K562 (cell line): ENCODE data around the gene LSM4. TPM values are rescaled to one million over a fixed set of nuclear protein-coding genes. Genes with fewer than 3 reads are reported as not detected.

ENCODE experiments used
- ATAC-seq: fragments of 200-7000 bp; cut with Tn5 transposase; 3 replicates; pipeline ENCODE4 v1.9.1; 2020; ENCODE audit warnings: moderate library complexity
- BruUV-seq: library from RNA; stranded (reverse); fragments of 400-500 nt; replicated peaks from 2 replicates; lab custom pipeline; 2021; lab: Mats Ljungman, UMichigan
- CTCF ChIA-PET: fragments of 300-600 bp; formaldehyde crosslinking; extraction: SDS; loops from one replicate; lab custom pipeline; 2021; ENCODE audit warnings: low intra/inter-chr PET ratio; lab: Yijun Ruan, JAX
- POLR2A ChIA-PET: fragments of 300-600, 350-650 bp; sonication (Branson Sonifier 250); formaldehyde crosslinking; extraction: SDS; loops from one replicate; lab custom pipeline; 2021; ENCODE audit warnings: antibody characterized with exemption, inconsistent platforms; lab: Yijun Ruan, JAX
- DNase-seq, 4 experiments: peaks; one replicate each; pipeline versions ENCODE4 v3.0.0 to v3.0.0-alpha.2; 2011 to 2018; ENCODE audit warnings: low spot score in 3 of 4, mixed read lengths in 3 of 4; ENCODE audit errors: extremely low read depth in 1 of 4
- FAIRE-seq: peaks from 2 replicates; lab custom pipeline; 2011; peaks lifted over from hg19 to GRCh38; lab: Jason Lieb, UNC
- H2AFZ ChIP-seq: 2 replicates; pipeline ENCODE4 v1.6.0; 2011; ENCODE audit warnings: low read depth, low read length, control low read depth, inconsistent platforms
- H3K27ac ChIP-seq: fragments of 200-600 bp; 3 replicates; pipeline ENCODE4 v1.8.0; 2011; ENCODE audit warnings: low read depth, mild to moderate bottlenecking, control low read depth, inconsistent platforms, low read length, moderate library complexity, mixed read lengths; ENCODE audit errors: extremely low read depth
- H3K27me3 ChIP-seq, 2 experiments: fragments of 300-600 bp in 1 of 2; 2 replicates in 1 of 2; 3 replicates in 1 of 2; pipeline versions ENCODE4 v1.6.0 to v1.8.0; 2011; ENCODE audit warnings: inconsistent platforms in 2 of 2, low read length in 2 of 2, mild to moderate bottlenecking in 1 of 2, mixed read lengths in 1 of 2, moderate library complexity in 1 of 2; ENCODE audit not compliant: control insufficient read depth in 2 of 2, insufficient read depth in 2 of 2
- H3K36me3 ChIP-seq: fragments of 300-600 bp; 3 replicates; pipeline ENCODE4 v1.8.0; 2011; ENCODE audit warnings: mild to moderate bottlenecking, low read length, inconsistent platforms; ENCODE audit not compliant: control insufficient read depth, insufficient read depth
- H3K4me1 ChIP-seq, 2 experiments: fragments of 200-600 bp in 1 of 2; replicated peaks in 1 of 2; 2 replicates in 1 of 2; 3 replicates in 1 of 2; pipeline versions ENCODE4 v1.5.1 to v1.8.0; 2011; ENCODE audit warnings: inconsistent platforms in 2 of 2, low read length in 2 of 2, mild to moderate bottlenecking in 1 of 2, mixed read lengths in 1 of 2, moderate library complexity in 1 of 2; ENCODE audit not compliant: control insufficient read depth in 2 of 2, insufficient read depth in 2 of 2
- H3K4me2 ChIP-seq: 2 replicates; pipeline ENCODE4 v1.6.1; 2011; ENCODE audit warnings: low read length, control low read depth, inconsistent platforms, mixed read lengths; ENCODE audit not compliant: insufficient read depth
- H3K4me3 ChIP-seq: fragments of 200-600 bp; sonication (generic), shearing (Covaris generic); 2 replicates; pipeline ENCODE4 v1.5.1; 2016; ENCODE audit warnings: control low read depth, inconsistent platforms
- H3K79me2 ChIP-seq: fragments of 200-600 bp; 3 replicates; pipeline ENCODE4 v1.8.0; 2011; ENCODE audit warnings: low read length, inconsistent platforms; ENCODE audit not compliant: control insufficient read depth, insufficient read depth
- H3K9ac ChIP-seq, 2 experiments: 2 replicates each; pipeline versions ENCODE4 v1.6.0 to v1.6.1; 2011; ENCODE audit warnings: low read depth in 2 of 2, low read length in 2 of 2, control low read depth in 1 of 2, inconsistent platforms in 1 of 2, mild to moderate bottlenecking in 1 of 2, mixed read lengths in 1 of 2; ENCODE audit not compliant: insufficient read depth in 1 of 2
- H3K9me1 ChIP-seq: one replicate; pipeline ENCODE4 v1.6.0; 2011; ENCODE audit warnings: inconsistent platforms, mild to moderate bottlenecking, low read length, moderate library complexity; ENCODE audit not compliant: control insufficient read depth, insufficient read depth
- H3K9me3 ChIP-seq: replicated peaks from 2 replicates; pipeline ENCODE4 v1.5.1; 2011; ENCODE audit warnings: low read depth, low read length, inconsistent platforms; ENCODE audit not compliant: control insufficient read depth, insufficient read depth
- H4K20me1 ChIP-seq: replicated peaks from 2 replicates; pipeline ENCODE4 v1.6.1; 2011; ENCODE audit warnings: low read length, inconsistent platforms, mixed read lengths; ENCODE audit not compliant: control insufficient read depth, insufficient read depth
- EP400 ChIP-seq: fragments of 450-650 bp; IDR thresholded peaks from 2 replicates; pipeline ENCODE4 v1.6.1; 2017; ENCODE audit warnings: antibody characterized with exemption, mild to moderate bottlenecking, moderate library complexity
- POLR2AphosphoS5 ChIP-seq: IDR thresholded peaks from 2 replicates; pipeline ENCODE4 v1.6.1; 2011; ENCODE audit warnings: mild to moderate bottlenecking, low read depth, low read length, moderate library complexity; ENCODE audit not compliant: control insufficient read depth, insufficient read depth
- RBFOX2 ChIP-seq: fragments of 200-400 bp; formaldehyde crosslinking; IDR thresholded peaks from 2 replicates; pipeline ENCODE4 v1.6.1; 2017; ENCODE audit warnings: low read depth, mild to moderate bottlenecking, low read length, moderate library complexity
- RBM25 ChIP-seq: fragments of 200-400 bp; formaldehyde crosslinking; IDR thresholded peaks from 2 replicates; pipeline ENCODE4 v1.6.1; 2018; ENCODE audit warnings: low read length, low read depth, moderate library complexity; ENCODE audit not compliant: severe bottlenecking
- ZNF121 ChIP-seq: sonication (generic); formaldehyde crosslinking; conservative IDR thresholded peaks from 2 replicates; pipeline ENCODE4 v1.8.0; 2022; ENCODE audit warnings: missing genetic modification reagents
- ZNF507 ChIP-seq: conservative IDR thresholded peaks from 2 replicates; pipeline ENCODE4 v1.6.1; 2017; ENCODE audit warnings: missing genetic modification characterization, missing compliant biosample characterization
- WGBS: fragments of 100-300 bp; shearing (Covaris generic); methylation state at CpG from one replicate; pipeline ENCODE4 v1.1.6; 2016; ENCODE audit warnings: low coverage, mixed read lengths; ENCODE audit not compliant: insufficient coverage; ENCODE audit errors: missing lambda C conversion rate; 5-methylcytosine and 5-hydroxymethylcytosine counted together
- in situ Hi-C: fragments of 300-500 bp; cut with MboI; formaldehyde crosslinking; loops from 4 replicates; pipeline ENCODE4 v1.15.0; 2018; ENCODE audit warnings: inconsistent platforms, mixed read lengths
- intact Hi-C: fragments of 100-400 bp; cut with micrococcal nuclease; formaldehyde crosslinking; loops from 2 replicates; pipeline ENCODE4 v1.14.2; 2022
- polyA plus RNA-seq, 8 experiments: library from polyadenylated mRNA; depleted of rRNA in 4 of 8; stranded (reverse) in 5 of 8; unstranded in 3 of 8; fragments of >200 nt; fragmentation: Nextera tagmentation in 2 of 8; fragmentation: Illumina TruSeq in 1 of 8; extraction: Ambion mirVana in 2 of 8; extraction: Trizol in 1 of 8; gene quantifications; 2 replicates each; pipeline versions ENCODE4 v1.2.1 to v1.2.3, GENCODE V29; 2011 to 2014; ENCODE audit warnings: inconsistent platforms in 1 of 8, missing spikeins in 1 of 8
- total RNA-seq, 7 experiments: library from RNA; depleted of rRNA in 6 of 7; stranded (reverse); fragments of >200 nt in 6 of 7; fragmentation: Illumina TruSeq in 2 of 7; extraction: Trizol in 2 of 7; gene quantifications; 2 replicates each; pipeline versions ENCODE4 v1.2.1 to v1.2.3, GENCODE V29; 2011 to 2021; ENCODE audit warnings: low replicate concordance in 1 of 7

Gene LSM4
- total and polyA plus RNA-seq, 9 of the 15 experiments (the other 6 are each of a cell fraction or from before 2014, with no cell fraction given) = 11.9 to 763 (median 202) TPM

DNA sequence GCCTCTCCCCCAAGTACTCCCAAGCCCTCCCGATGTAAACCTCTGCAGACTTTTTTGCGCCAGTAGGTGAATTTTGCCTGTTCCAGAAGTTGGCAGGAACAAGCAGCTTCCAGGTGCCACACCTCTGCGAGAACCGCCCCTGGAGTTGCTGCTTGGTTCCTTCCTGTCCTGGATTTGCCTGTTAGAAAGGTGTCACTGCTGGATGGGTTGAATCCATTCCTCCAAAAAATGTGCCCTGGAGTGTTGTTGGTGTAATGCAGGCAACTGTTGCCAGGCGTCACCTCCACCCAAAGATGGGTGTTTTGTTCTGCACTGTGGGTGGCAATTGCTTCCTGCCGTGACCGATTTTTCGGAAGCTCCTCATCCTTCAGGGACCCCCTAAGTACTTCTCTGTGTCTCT is 23.2 kb upstream of the LSM4 start:
- Histone ChIP-seq H4K20me1 (no peaks in the 10 kb centered on the region), H3K4me3 (no peak overlapping the region), H3K79me2 (peaks cover 23% of the 10 kb centered on the region), H2AFZ (no peak overlapping the region), H3K9me1 (no peaks in the 10 kb centered on the region), H3K27ac (no peak overlapping the region), H3K4me2 (no peak overlapping the region), H3K27me3 (no peaks in the 10 kb centered on the region), H3K9me3 (no peaks in the 10 kb centered on the region), H3K9ac (no peak overlapping the region; a peak in 1 of 4 replicates)
- POLR2A ChIA-PET = no interaction called here
- intact Hi-C loops = loop anchor here (5.0 kb wide), 1 partner anchor 41 kb away; the partner anchor contains the start of gene GDF15
- no peak for FAIRE-seq
- CTCF ChIA-PET = no interaction called here
- no peak for DNase-seq
- no peak for ATAC-seq
- BruUV-seq = no TSS peak
- 93% methylated on average over 8 of the region's 8 CpGs for WGBS
- peak; percentile 37; the same call in 1 of the 2 replicates for TF ChIP-seq RBFOX2
- no peak for TF ChIP-seq EP400
- TF ChIP-seq, all 486 proteins: peak for 1
- in situ Hi-C loops = no loop called here
- H3K36me3 ChIP-seq = peaks cover 62% of the 10 kb centered on the region
- H3K4me1 ChIP-seq = peaks cover 3 to 22% of the 10 kb centered on the region in 2 experiments; a peak in 4 of 5 replicates

GRCh38 chr19:18345296-18345695 is 22.4 kb upstream of the LSM4 start:
- Histone ChIP-seq H3K27me3 (no peaks in the 10 kb centered on the region), H3K79me2 (peaks cover 26% of the 10 kb centered on the region), H3K9me1 (no peaks in the 10 kb centered on the region), H3K4me2 (no peak overlapping the region), H3K36me3 (peaks cover 56% of the 10 kb centered on the region), H3K9ac (peak overlapping the region in 1 of 2 experiments; percentile 18; a peak in 1 of 4 replicates), H4K20me1 (no peaks in the 10 kb centered on the region), H3K27ac (no peak overlapping the region), H3K4me1 (peaks cover 3 to 30% of the 10 kb centered on the region in 2 experiments; a peak in 4 of 5 replicates), H2AFZ (no peak overlapping the region), H3K9me3 (no peaks in the 10 kb centered on the region), H3K4me3 (no peak overlapping the region)
- BruUV-seq = no TSS peak
- DNase-seq = no peak
- ATAC-seq = no peak
- in situ Hi-C loops (no loop called here), intact Hi-C loops (loop anchor here (5.0 kb wide), 1 partner anchor 42 kb away; the partner anchor contains the start of gene GDF15)
- 92% methylated on average over 6 of the region's 6 CpGs for WGBS
- TF ChIP-seq RBM25 = peak; percentile 17
- peak; percentile 91 for TF ChIP-seq ZNF121 (CRISPR knock-in tag)
- 0 out of 2 replicates have a peak, but pooled peaks have one; percentile 12 for TF ChIP-seq POLR2AphosphoS5
- no peak for TF ChIP-seq ZNF507 (tag)
- POLR2A ChIA-PET = interaction anchor here (1.2 kb wide), 1 partner anchor 44 kb away, joined by 3 read pairs; no protein-coding TSS in a partner anchor
- no peak for FAIRE-seq
- CTCF ChIA-PET = no interaction called here
